ENCODE measurements around the gene B4GALNT1. TPM values are rescaled to one million over a fixed set of nuclear protein-coding genes. Genes with fewer than 3 reads are reported as not detected.

The B4GALNT1 gene
- total RNA-seq, 1 donor from 2014 or later = 5.9 TPM

- H3K36me3 Mint-ChIP-seq = peaks cover 22% of the 10 kb centered on the region
- H3K4me3 Mint-ChIP-seq = peak overlapping the region; percentile 91
- peak overlapping the region; percentile 88 for H3K27ac Mint-ChIP-seq
- H3K4me1 Mint-ChIP-seq (ENCODE audit: unreplicated experiment) = peaks cover 21% of the 10 kb centered on the region
- no peak for DNase-seq (ENCODE audit: extremely low spot score, unreplicated experiment)
- H3K9me3 Mint-ChIP-seq = no peaks in the 10 kb centered on the region
- H3K27me3 Mint-ChIP-seq = no peaks in the 10 kb centered on the region
- TF ChIP-seq CTCF (conservative IDR thresholded peaks at IDR 0.05) = no peak
These were observed 29.1 kb downstream of the B4GALNT1 start for GRCh38 chr12:57603815-57604453.

- TF ChIP-seq CTCF (conservative IDR thresholded peaks at IDR 0.05) = no peak
- peaks cover 21% of the 10 kb centered on the region for H3K4me1 Mint-ChIP-seq (ENCODE audit: unreplicated experiment)
- no peaks in the 10 kb centered on the region for H3K27me3 Mint-ChIP-seq
- DNase-seq (ENCODE audit: extremely low spot score, unreplicated experiment) = no peak
- peaks cover 25% of the 10 kb centered on the region for H3K36me3 Mint-ChIP-seq
- H3K4me3 Mint-ChIP-seq = peak overlapping the region; percentile 91
- no peaks in the 10 kb centered on the region for H3K9me3 Mint-ChIP-seq
- H3K27ac Mint-ChIP-seq = peak overlapping the region; percentile 88
These were observed 29.7 kb downstream of the B4GALNT1 start for GRCh38 chr12:57603324-57603723.

GRCh38 chr12:57602544-57602943 lies 30.5 kb downstream of the B4GALNT1 start:
- Mint-ChIP-seq H3K4me3 (no peak overlapping the region), H3K9me3 (no peaks in the 10 kb centered on the region), H3K27me3 (no peaks in the 10 kb centered on the region), H3K27ac (no peak overlapping the region), H3K36me3 (peaks cover 26% of the 10 kb centered on the region), H3K4me1 (ENCODE audit: unreplicated experiment) (peaks cover 21% of the 10 kb centered on the region)
- no peak for DNase-seq (ENCODE audit: extremely low spot score, unreplicated experiment)
- TF ChIP-seq CTCF (conservative IDR thresholded peaks at IDR 0.05) = no peak

GRCh38 chr12:57600395-57600794 lies 32.6 kb downstream of the B4GALNT1 start:
- Mint-ChIP-seq H3K27me3 (no peaks in the 10 kb centered on the region), H3K4me1 (ENCODE audit: unreplicated experiment) (peaks cover 15% of the 10 kb centered on the region), H3K4me3 (no peak overlapping the region), H3K36me3 (peaks cover 31% of the 10 kb centered on the region), H3K9me3 (no peaks in the 10 kb centered on the region), H3K27ac (no peak overlapping the region)
- DNase-seq (ENCODE audit: extremely low spot score, unreplicated experiment) = no peak
- no peak for TF ChIP-seq CTCF (conservative IDR thresholded peaks at IDR 0.05)

- Mint-ChIP-seq H3K4me3 (peak overlapping the region; percentile 95), H3K36me3 (peaks cover 10% of the 10 kb centered on the region), H3K27ac (no peak overlapping the region), H3K4me1 (ENCODE audit: unreplicated experiment) (peaks cover 16% of the 10 kb centered on the region), H3K27me3 (peaks cover 4% of the 10 kb centered on the region), H3K9me3 (no peaks in the 10 kb centered on the region)
- no peak for DNase-seq (ENCODE audit: extremely low spot score, unreplicated experiment)
- no peak for TF ChIP-seq CTCF (conservative IDR thresholded peaks at IDR 0.05)
These were observed 39.8 kb downstream of the B4GALNT1 start for GRCh38 chr12:57593187-57593586.
